ENCODE results near the gene MLIP.
A peak's percentile ranks its signal among the peaks of the same experiment; 100 is the strongest.

Gene MLIP

DNA sequence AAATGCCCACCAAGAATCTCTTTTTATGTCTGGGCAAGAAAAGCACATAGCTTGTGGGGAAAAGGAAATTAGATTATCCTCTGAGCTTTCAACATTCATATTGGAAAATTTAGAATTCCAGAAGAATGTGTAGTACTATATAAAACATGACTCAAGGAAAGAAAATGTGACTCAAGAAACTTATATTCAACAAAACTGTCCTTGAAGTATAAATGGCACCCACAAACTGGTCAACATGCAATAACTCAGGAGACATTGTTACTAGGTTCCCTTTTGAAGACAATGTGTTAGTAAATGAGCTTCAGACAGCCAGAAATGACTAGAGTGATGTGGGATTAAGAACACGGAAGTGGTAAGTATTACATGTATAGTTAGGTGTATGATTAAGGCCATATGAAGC, 170.9 kb downstream of the MLIP start:
- DNase-seq (ENCODE audit: low read depth), result peak; percentile 30
- H3K4me3 ChIP-seq (ENCODE audit: low read depth, low read length), result no peak overlapping the region
- TF ChIP-seq CTCF (conservative IDR thresholded peaks at IDR 0.05; ENCODE audit: low read depth, low read length), result no peak

GRCh38 chr6:54284161-54284860, 173.1 kb downstream of the MLIP start:
- TF ChIP-seq CTCF (conservative IDR thresholded peaks at IDR 0.05; ENCODE audit: low read depth, low read length), result no peak
- H3K4me3 ChIP-seq (ENCODE audit: low read depth, low read length), result no peak overlapping the region
- DNase-seq (ENCODE audit: low read depth), result no peak

DNA sequence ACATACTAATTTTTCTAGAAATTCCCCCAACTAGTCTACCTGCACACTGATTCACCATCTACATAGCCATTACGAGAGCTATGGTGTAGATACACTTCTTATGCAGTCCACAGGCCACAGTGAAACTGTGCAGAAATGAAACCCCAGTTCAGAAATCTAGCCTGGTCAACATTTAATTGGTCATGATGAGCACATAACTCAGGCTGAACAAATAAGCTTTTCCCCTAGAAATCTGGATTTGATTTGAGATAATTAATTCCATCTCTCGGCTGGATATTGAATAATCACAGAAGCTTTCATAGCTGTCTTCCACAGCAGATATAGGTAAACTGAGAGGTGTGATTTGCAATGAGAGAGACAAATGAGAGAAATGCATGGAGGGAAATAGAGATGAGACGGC, 174.4 kb downstream of the MLIP start:
- H3K4me3 ChIP-seq (ENCODE audit: low read depth, low read length), result no peak overlapping the region
- DNase-seq (ENCODE audit: low read depth), result no peak
- no peak for TF ChIP-seq CTCF (conservative IDR thresholded peaks at IDR 0.05; ENCODE audit: low read depth, low read length)

- DNase-seq (ENCODE audit: low read depth), result no peak
- no peak for TF ChIP-seq CTCF (conservative IDR thresholded peaks at IDR 0.05; ENCODE audit: low read depth, low read length)
- no peak overlapping the region for H3K4me3 ChIP-seq (ENCODE audit: low read depth, low read length)
Measured at GRCh38 chr6:54286141-54286540, 174.9 kb downstream of the MLIP start.

- no peak overlapping the region for H3K4me3 ChIP-seq (ENCODE audit: low read depth, low read length)
- peak; percentile 59 for DNase-seq (ENCODE audit: low read depth)
- TF ChIP-seq CTCF (conservative IDR thresholded peaks at IDR 0.05; ENCODE audit: low read depth, low read length), result no peak
Measured at GRCh38 chr6:54288474-54288873, 177.2 kb downstream of the MLIP start.

GRCh38 chr6:54289426-54289825, 178.2 kb downstream of the MLIP start:
- no peak overlapping the region for H3K4me3 ChIP-seq (ENCODE audit: low read depth, low read length)
- no peak for TF ChIP-seq CTCF (conservative IDR thresholded peaks at IDR 0.05; ENCODE audit: low read depth, low read length)
- no peak for DNase-seq (ENCODE audit: low read depth)

GRCh38 chr6:54291146-54291545, 179.9 kb downstream of the MLIP start:
- no peak for TF ChIP-seq CTCF (conservative IDR thresholded peaks at IDR 0.05; ENCODE audit: low read depth, low read length)
- DNase-seq (ENCODE audit: low read depth), result peak; percentile 65
- no peak overlapping the region for H3K4me3 ChIP-seq (ENCODE audit: low read depth, low read length)
